H1 (cell line): ENCODE data around the gene FGFBP1. TPM values are rescaled to one million over a fixed set of nuclear protein-coding genes. Genes with fewer than 3 reads are reported as not detected.

Experiments
- CTCF ChIA-PET: fragments of 300-600 bp; sonication (Branson Sonifier 250); formaldehyde crosslinking; loops from one replicate; lab custom pipeline; 2021; ENCODE audit not compliant: partially characterized antibody; lab: Charles Lee
- POLR2A ChIA-PET: fragments of 300-600 bp; sonication (Branson Sonifier 250); formaldehyde crosslinking; loops from one replicate; lab custom pipeline; 2021; ENCODE audit warnings: inconsistent platforms; ENCODE audit not compliant: partially characterized antibody; lab: Charles Lee
- DNase-seq, 2 experiments: peaks; one replicate each; pipeline versions ENCODE4 v3.0.0 to v3.0.0-alpha.2; 2010 to 2022; ENCODE audit warnings: low spot score in 2 of 2, low read depth in 1 of 2, mixed read lengths in 1 of 2
- FAIRE-seq: peaks from 2 replicates; lab custom pipeline; 2011; peaks lifted over from hg19 to GRCh38; lab: Jason Lieb, UNC
- H2AFZ ChIP-seq: 2 replicates; pipeline ENCODE4 v1.8.1; 2012; ENCODE audit warnings: low read length, inconsistent platforms
- H2AK5ac ChIP-seq: 2 replicates; pipeline ENCODE4 v1.6.1; 2013; ENCODE audit warnings: low read depth, low read length
- H2BK120ac ChIP-seq: replicated peaks from 2 replicates; pipeline ENCODE3; 2013; ENCODE audit warnings: low read depth, low read length, inconsistent platforms
- H2BK12ac ChIP-seq: 2 replicates; pipeline ENCODE4 v1.6.1; 2013; ENCODE audit warnings: low read depth, low read length
- H2BK15ac ChIP-seq: 2 replicates; pipeline ENCODE4 v1.6.1; 2013; ENCODE audit warnings: low read length
- H2BK20ac ChIP-seq: 2 replicates; pipeline ENCODE4 v1.6.1; 2013; ENCODE audit warnings: low read length
- H2BK5ac ChIP-seq: 2 replicates; pipeline ENCODE4 v1.6.1; 2013; ENCODE audit warnings: low read depth, low read length
- H3K14ac ChIP-seq: 2 replicates; pipeline ENCODE4 v1.6.1; 2013; ENCODE audit warnings: inconsistent platforms; ENCODE audit not compliant: insufficient read length
- H3K18ac ChIP-seq: 2 replicates; pipeline ENCODE4 v1.6.1; 2013; ENCODE audit warnings: low read length; ENCODE audit errors: extremely low read depth
- H3K23ac ChIP-seq: 2 replicates; pipeline ENCODE4 v1.6.1; 2013; ENCODE audit warnings: inconsistent platforms; ENCODE audit not compliant: insufficient read length
- H3K23me2 ChIP-seq: 2 replicates; pipeline ENCODE4 v1.6.1; 2013; ENCODE audit warnings: low read depth, low read length
- H3K27ac ChIP-seq: 2 replicates; pipeline ENCODE4 v1.6.1; 2011; ENCODE audit warnings: low read depth, low read length, inconsistent platforms
- H3K27me3 ChIP-seq, 4 experiments: replicated peaks in 1 of 4; 1 replicate in 1 of 4; 2 replicates in 3 of 4; pipeline versions ENCODE4 v1.6.1 to v1.8.1; 2011 to 2013; ENCODE audit warnings: low read length in 3 of 4, mild to moderate bottlenecking in 3 of 4, inconsistent platforms in 2 of 4, mixed read lengths in 2 of 4, moderate library complexity in 1 of 4; ENCODE audit not compliant: control insufficient read depth in 3 of 4, insufficient read depth in 3 of 4; ENCODE audit errors: extremely low read depth in 1 of 4
- H3K36me3 ChIP-seq, 4 experiments: 2 replicates each; pipeline versions ENCODE4 v1.6.1 to v1.8.1; 2011 to 2013; ENCODE audit warnings: mild to moderate bottlenecking in 4 of 4, low read length in 3 of 4, moderate library complexity in 2 of 4, control low read depth in 1 of 4, inconsistent platforms in 1 of 4; ENCODE audit not compliant: insufficient read depth in 4 of 4, control insufficient read depth in 2 of 4
- H3K4ac ChIP-seq: replicated peaks from 2 replicates; pipeline ENCODE3; 2013; ENCODE audit warnings: low read length, low read depth, mixed read lengths, inconsistent platforms; ENCODE audit not compliant: insufficient read length
- H3K4me1 ChIP-seq, 4 experiments: replicated peaks in 1 of 4; 1 replicate in 1 of 4; 2 replicates in 3 of 4; pipeline versions ENCODE4 v1.6.1 to v1.8.1; 2011 to 2013; ENCODE audit warnings: low read length in 3 of 4, inconsistent platforms in 2 of 4, mixed read lengths in 1 of 4; ENCODE audit not compliant: insufficient read depth in 4 of 4, control insufficient read depth in 3 of 4
- H3K4me2 ChIP-seq, 2 experiments: 2 replicates each; pipeline versions ENCODE4 v1.6.1 to v1.8.1; 2011 to 2013; ENCODE audit warnings: low read depth in 2 of 2, low read length in 2 of 2, control low read depth in 1 of 2, inconsistent platforms in 1 of 2, mild to moderate bottlenecking in 1 of 2; ENCODE audit not compliant: insufficient read depth in 1 of 2
- H3K4me3 ChIP-seq, 4 experiments: fragments of 200-600, 300-600 bp in 1 of 4; sonication (generic), shearing (Covaris generic), sonication (Bioruptor Twin) in 1 of 4; 2 replicates each; pipeline versions ENCODE4 v1.5.1 to v1.8.1; 2011 to 2016; ENCODE audit warnings: low read length in 4 of 4, low read depth in 3 of 4, control low read depth in 2 of 4, inconsistent platforms in 2 of 4, mild to moderate bottlenecking in 2 of 4, mixed read lengths in 1 of 4, moderate library complexity in 1 of 4; ENCODE audit not compliant: insufficient read depth in 2 of 4; ENCODE audit errors: extremely low read depth in 1 of 4
- H3K56ac ChIP-seq: replicated peaks from 2 replicates; pipeline ENCODE3; 2013; ENCODE audit warnings: low read depth, mild to moderate bottlenecking, mixed read lengths, low read length, inconsistent platforms; ENCODE audit not compliant: insufficient read length
- H3K79me1 ChIP-seq: 2 replicates; pipeline ENCODE4 v1.6.1; 2013; ENCODE audit warnings: low read depth, low read length, control low read depth
- H3K79me2 ChIP-seq, 2 experiments: 2 replicates each; pipeline versions ENCODE4 v1.6.1 to v1.8.1; 2012 to 2013; ENCODE audit warnings: low read length in 2 of 2, mild to moderate bottlenecking in 2 of 2, inconsistent platforms in 1 of 2; ENCODE audit not compliant: insufficient read depth in 2 of 2, control insufficient read depth in 1 of 2
- H3K9ac ChIP-seq, 4 experiments: replicated peaks in 1 of 4; 1 replicate in 1 of 4; 2 replicates in 3 of 4; pipeline versions ENCODE4 v1.6.1 to v1.8.1; 2011 to 2013; ENCODE audit warnings: low read depth in 3 of 4, low read length in 3 of 4, control low read depth in 2 of 4, mild to moderate bottlenecking in 2 of 4, moderate library complexity in 2 of 4, inconsistent platforms in 1 of 4; ENCODE audit errors: extremely low read depth in 1 of 4
- H3K9me3 ChIP-seq, 2 experiments: 2 replicates each; pipeline versions ENCODE4 v1.6.1 to v1.8.1; 2012 to 2013; ENCODE audit warnings: mild to moderate bottlenecking in 2 of 2, moderate library complexity in 2 of 2, control low read depth in 1 of 2, inconsistent platforms in 1 of 2, low read depth in 1 of 2, low read length in 1 of 2, mixed read lengths in 1 of 2; ENCODE audit not compliant: insufficient read depth in 2 of 2
- H4K20me1 ChIP-seq, 2 experiments: replicated peaks in 1 of 2; 2 replicates each; pipeline versions ENCODE3 to v1.8.1; 2011 to 2013; ENCODE audit warnings: inconsistent platforms in 2 of 2, low read length in 2 of 2, mild to moderate bottlenecking in 1 of 2; ENCODE audit not compliant: insufficient read depth in 2 of 2, control insufficient read depth in 1 of 2
- H4K5ac ChIP-seq: 2 replicates; pipeline ENCODE4 v1.6.1; 2013; ENCODE audit warnings: low read length, low read depth, mixed read lengths, inconsistent platforms; ENCODE audit not compliant: insufficient read length
- H4K8ac ChIP-seq: 2 replicates; pipeline ENCODE4 v1.8.0; 2013; ENCODE audit warnings: mild to moderate bottlenecking, moderate library complexity, low read length, inconsistent platforms; ENCODE audit not compliant: insufficient read depth; ENCODE audit errors: extremely low read depth
- H4K91ac ChIP-seq: replicated peaks from 2 replicates; pipeline ENCODE3; 2013; ENCODE audit warnings: low read length, mixed read lengths, inconsistent platforms; ENCODE audit not compliant: insufficient read length
- CREB1 ChIP-seq: IDR thresholded peaks from 2 replicates; pipeline ENCODE4 v1.6.1; 2012; ENCODE audit warnings: inconsistent platforms
- KDM4A ChIP-seq: IDR thresholded peaks from one replicate; pipeline ENCODE4 v1.7.1; 2012; ENCODE audit warnings: low read depth, mild to moderate bottlenecking, moderate library complexity, low read length, inconsistent platforms; ENCODE audit not compliant: severe bottlenecking
- KDM5A ChIP-seq: fragments of 200-600 bp; IDR thresholded peaks from 2 replicates; pipeline ENCODE4 v1.7.1; 2012; ENCODE audit warnings: mild to moderate bottlenecking, low read length, inconsistent platforms, mixed read lengths
- MAFK ChIP-seq: IDR thresholded peaks from 2 replicates; pipeline ENCODE4 v1.6.1; 2012; ENCODE audit warnings: low read depth, mild to moderate bottlenecking, improper control_type of control experiment, low read length
- MAX ChIP-seq: IDR thresholded peaks from 2 replicates; pipeline ENCODE4 v1.6.1; 2012; ENCODE audit warnings: inconsistent platforms
- RBBP5 ChIP-seq: IDR thresholded peaks from 2 replicates; pipeline ENCODE4 v1.7.1; 2012; ENCODE audit warnings: low read depth, mild to moderate bottlenecking, inconsistent platforms, low read length, moderate library complexity, borderline replicate concordance
- TAF1 ChIP-seq: IDR thresholded peaks from 2 replicates; pipeline ENCODE4 v1.6.1; 2011; ENCODE audit warnings: mild to moderate bottlenecking, low read depth, low read length
- WGBS, 2 experiments: shearing (Covaris generic) in 1 of 2; methylation state at CpG; one replicate each; pipeline versions ENCODE4 v1.1.6 to v1.1.7; 2013 to 2015; ENCODE audit warnings: low lambda C conversion rate in 2 of 2, mixed read lengths in 2 of 2, inconsistent platforms in 1 of 2, low coverage in 1 of 2, missing lambda C conversion rate in 1 of 2; ENCODE audit not compliant: insufficient replicate concordance in 2 of 2, insufficient coverage in 1 of 2, insufficient read length in 1 of 2; ENCODE audit errors: extremely low coverage in 1 of 2, missing lambda C conversion rate in 1 of 2; 5-methylcytosine and 5-hydroxymethylcytosine counted together
- polyA plus RNA-seq, 7 experiments: library from polyadenylated mRNA; depleted of rRNA in 3 of 7; stranded (reverse) in 5 of 7; unstranded in 2 of 7; fragments of >200 nt in 5 of 7; fragments of 200-250 nt in 2 of 7; gene quantifications; 1 replicate in 5 of 7; 2 replicates in 1 of 7; 4 replicates in 1 of 7; pipeline versions ENCODE4 v1.2.1 to v1.2.3, GENCODE V29; 2011 to 2013; ENCODE audit warnings: missing spikeins in 2 of 7, mixed read lengths in 2 of 7
- total RNA-seq: library from RNA; stranded (reverse); fragmentation: NEBNext Ultra II Directional; extraction: Animal tissue kit (Norgen Biotek cat#: 25700); gene quantifications from 2 replicates; pipeline ENCODE4 v1.2.1, GENCODE V29; 2021

The FGFBP1 gene
- total and polyA plus RNA-seq, 2 of the 8 experiments (the other 6 are each of a cell fraction or from before 2014, with no cell fraction given): 0.17 to 0.20 TPM

GRCh38 chr4:15968551-15969300 lies 30.2 kb upstream of the FGFBP1 start:
- Histone ChIP-seq H2BK15ac (no peak overlapping the region), H3K14ac (no peak overlapping the region), H3K9me3 (0 out of 4 replicates have a peak, but pooled peaks cover 0 to 3% of the 10 kb centered on the region in 2 experiments), H2AK5ac (no peak overlapping the region), H3K4me3 (no peak overlapping the region), H2BK120ac (no peak overlapping the region), H3K4ac (no peak overlapping the region), H3K27me3 (no peaks in the 10 kb centered on the region; a peak in 1 of 7 replicates), H3K56ac (no peak overlapping the region), H2AFZ (no peak overlapping the region), H3K4me2 (no peak overlapping the region), H3K79me2 (no peaks in the 10 kb centered on the region), H3K23me2 (no peaks in the 10 kb centered on the region), H2BK5ac (no peak overlapping the region), H3K9ac (no peak overlapping the region), H3K4me1 (no peaks in the 10 kb centered on the region), H3K23ac (no peak overlapping the region), H4K8ac (no peak overlapping the region), H3K36me3 (peaks cover 0 to 13% (median 5%) of the 10 kb centered on the region in 4 experiments; a peak in 2 of 8 replicates), H2BK12ac (no peak overlapping the region), H4K91ac (no peak overlapping the region), H4K5ac (no peak overlapping the region), H2BK20ac (no peak overlapping the region), H3K79me1 (no peaks in the 10 kb centered on the region), H3K27ac (no peak overlapping the region), H3K18ac (no peak overlapping the region), H4K20me1 (no peaks in the 10 kb centered on the region)
- TF ChIP-seq KDM5A (no peak), RBBP5 (no peak), KDM4A (no peak), TAF1 (no peak), MAFK (no peak), CREB1 (no peak), MAX (no peak)
- ChIA-PET POLR2A (no interaction called here), CTCF (interaction anchor here (0.7 to 1.7 kb wide), 2 partner anchors 13 to 118 kb away, joined by 4 to 5 read pairs; no protein-coding TSS in a partner anchor)
- DNase-seq (no peak), FAIRE-seq (no peak)
- WGBS, 2 experiments: 83% methylated on average over 11 of the region's 11 CpGs; no CpG with 5 or more reads in 1 of the 2 experiments
